Measurements from ENCODE around the gene ZNF532.

The ZNF532 gene

DNA sequence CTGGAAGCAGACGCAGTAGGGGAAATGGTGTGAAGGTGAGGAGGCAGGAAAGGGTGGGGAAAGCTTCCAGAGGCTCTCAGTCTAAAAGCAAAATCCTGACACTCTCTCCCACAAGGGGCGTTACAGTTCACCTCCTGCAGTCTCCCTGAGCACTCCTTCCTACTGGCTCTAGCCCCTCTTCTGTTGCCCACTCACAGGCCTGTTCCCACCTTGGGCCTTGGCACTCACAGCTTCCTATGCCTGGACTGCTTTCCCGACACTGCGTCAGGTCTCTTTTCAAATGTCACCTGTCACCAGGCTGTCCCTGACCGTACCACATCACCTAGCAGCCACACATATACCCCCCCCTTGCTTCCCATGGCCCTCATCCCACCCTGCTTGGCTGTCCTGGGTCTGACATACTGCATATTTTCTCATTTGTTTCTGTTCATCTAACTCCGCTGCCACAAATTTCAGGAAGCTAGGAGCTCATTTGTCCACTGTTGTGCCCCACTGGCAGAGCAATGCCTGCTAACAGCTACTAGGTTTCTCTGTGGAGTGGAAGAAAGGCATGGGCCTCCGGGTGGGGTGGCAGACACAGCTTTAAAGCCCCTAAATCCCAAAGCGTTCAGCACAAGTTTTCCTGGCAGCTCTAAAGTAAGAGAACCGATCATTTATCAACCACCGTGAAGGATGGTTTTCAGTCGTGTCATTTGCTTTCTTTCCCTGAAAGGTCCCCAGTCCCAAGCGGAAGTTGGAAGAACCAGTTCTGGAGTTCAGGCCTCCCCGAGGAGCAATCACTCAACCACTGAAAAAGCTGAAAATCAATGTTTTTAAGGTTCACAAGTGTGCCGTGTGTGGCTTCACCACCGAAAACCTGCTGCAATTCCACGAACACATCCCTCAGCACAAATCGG is 118.8 kb downstream of the ZNF532 start:
- DNase-seq: no peak

DNA sequence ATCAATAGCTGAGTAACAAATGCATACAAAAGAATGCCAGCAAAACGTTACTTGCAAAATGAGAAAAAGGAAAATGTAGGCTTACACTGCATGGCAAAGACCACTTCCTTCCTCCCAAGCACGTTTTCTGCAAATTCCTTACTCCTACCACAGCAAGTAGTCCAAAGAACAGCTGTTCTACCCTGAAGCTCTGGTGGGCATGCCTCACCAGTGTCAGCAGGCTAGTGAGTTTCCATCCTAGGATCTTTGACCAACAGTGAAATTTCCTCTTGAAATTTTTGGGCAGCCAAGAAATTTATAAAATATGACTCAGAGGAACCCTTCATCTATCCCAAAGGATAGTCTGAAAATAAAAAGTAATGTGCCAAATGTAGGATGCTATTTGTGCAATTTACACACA is 123.9 kb downstream of the ZNF532 start:
- no peak for DNase-seq

DNA sequence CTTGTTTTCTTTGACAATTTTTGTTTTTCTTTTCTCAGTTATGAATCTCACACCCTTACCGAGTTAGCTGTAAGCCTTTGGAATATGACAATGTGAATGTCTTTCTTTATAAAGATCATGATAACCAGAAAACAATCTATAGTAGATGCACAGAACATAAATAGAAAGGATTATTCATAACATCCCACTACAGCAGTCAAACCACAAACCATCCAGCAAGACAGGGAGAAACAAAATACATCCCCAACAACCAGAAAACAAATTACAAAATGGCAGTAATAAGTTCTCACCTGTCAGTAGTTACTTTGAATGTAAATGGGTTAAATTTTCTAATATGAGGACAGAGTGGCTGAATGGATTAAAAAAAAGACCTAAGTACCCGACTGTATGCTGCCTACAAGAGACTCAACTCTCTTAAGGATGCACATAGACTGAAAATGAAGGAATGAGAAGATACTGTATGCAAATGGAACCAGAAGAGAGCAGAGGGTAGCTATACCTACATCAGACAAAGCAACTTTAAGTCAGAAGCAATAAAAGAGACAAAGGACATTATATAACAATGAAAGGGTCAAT is 124.6 kb downstream of the ZNF532 start:
- DNase-seq: no peak

DNA sequence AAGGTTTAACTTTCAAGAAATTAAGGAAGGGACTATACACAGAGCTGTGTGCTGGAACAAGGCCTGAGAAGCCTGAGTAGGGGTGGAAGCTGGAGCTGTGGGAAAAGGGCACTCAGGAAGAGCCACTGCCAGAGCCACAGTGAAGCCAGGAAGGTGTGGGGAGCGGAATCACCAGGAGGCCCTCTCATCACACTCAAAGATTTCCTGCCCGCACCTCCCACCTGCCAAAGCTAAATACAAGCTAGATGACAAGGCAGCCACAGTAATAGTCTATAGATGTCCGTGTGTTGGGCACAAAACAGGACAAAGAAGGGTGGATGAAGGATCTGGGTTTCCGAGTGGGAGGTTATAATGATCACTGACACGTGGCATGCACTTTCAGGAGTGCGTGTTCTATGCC is 126.0 kb downstream of the ZNF532 start:
- no peak for DNase-seq

DNA sequence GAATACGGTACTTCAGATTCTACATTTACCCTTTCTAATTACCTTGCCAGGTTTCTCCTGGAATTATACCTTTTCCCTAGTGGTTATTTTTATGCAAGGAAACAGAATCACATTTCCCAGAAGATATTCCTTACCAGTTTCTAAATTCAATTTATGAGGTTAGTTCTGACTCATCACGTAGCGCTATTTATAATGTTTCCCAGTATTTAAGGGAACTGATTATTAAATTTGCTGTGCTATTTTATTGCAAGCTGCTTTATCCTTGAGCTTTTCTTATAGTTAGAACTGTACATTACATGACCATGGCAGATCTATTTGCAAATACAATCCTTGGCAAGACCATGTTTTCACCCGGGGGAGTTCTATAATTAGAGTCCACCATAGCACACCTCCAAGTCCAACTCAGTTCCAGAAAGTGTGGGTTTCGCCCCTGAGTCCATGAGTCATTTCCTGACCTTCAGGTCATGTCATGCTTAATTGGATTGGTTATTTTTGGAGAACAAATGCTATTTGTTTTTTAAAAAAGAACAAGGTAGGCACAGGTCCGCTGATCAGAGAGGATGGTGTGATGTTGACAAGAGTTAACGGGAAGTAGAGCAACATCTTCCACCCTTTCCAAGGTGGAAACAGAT is 126.6 kb downstream of the ZNF532 start:
- DNase-seq: peak; percentile 33

DNA sequence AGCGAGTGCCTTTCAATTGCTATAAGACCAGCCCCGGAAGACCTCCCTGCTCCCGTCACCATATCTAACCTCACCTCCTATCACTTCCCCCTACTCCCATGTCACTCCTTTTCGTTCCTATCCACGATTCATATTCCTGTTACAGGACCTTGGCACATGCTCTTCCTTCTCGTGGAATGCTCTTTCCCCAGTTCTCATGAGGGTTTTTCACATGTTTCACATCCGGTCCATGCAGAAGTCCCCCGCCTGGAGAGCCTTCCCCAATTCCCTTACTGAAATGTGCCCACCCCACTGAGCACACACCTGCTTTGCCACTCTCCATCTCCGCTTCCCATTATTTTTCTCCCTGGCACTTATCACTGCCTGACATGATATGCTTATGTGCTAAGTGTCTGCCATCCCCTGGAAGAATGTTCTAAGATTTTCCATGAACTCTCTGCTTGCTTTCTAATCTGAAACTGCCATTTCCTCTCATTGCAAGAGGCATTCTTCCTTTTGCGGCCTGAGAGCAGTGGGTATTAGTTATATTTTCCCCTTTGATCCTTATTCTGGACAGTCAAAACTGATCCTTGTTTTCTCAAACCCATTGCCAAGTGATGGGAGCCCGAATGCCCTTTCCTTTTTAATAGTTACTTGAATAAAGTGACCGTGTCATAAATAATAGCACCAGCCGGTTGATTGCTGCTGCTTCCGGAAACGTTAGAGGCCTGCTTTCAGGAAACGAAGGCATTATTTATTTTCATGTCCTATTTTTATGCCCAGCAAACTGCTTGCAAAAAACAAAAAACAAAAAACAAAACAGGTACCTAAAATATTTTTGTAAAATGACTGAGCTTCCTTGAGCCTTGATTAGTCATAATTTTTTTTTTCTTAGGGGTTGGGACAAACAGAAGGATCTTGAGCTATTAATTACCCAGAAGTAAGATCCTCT is 127.9 kb downstream of the ZNF532 start:
- no peak for DNase-seq

DNA sequence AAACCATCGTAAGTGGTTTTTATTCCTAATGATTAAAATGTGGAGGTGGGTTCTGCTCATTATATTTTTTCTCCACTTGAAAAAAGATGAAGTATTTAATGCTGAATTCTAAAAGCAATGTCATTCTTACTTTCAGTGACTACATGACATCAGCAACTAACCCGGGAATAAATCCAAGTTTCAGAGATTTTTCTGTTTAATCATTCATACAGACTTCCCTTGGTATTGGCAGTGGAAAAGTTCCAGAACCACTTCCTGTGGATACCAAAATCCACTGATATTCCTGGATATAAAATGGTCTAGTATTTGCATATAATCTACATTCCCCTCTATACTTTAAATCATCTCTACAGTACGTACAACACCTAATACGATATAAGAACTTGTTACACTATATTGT is 128.6 kb downstream of the ZNF532 start:
- DNase-seq: no peak

DNA sequence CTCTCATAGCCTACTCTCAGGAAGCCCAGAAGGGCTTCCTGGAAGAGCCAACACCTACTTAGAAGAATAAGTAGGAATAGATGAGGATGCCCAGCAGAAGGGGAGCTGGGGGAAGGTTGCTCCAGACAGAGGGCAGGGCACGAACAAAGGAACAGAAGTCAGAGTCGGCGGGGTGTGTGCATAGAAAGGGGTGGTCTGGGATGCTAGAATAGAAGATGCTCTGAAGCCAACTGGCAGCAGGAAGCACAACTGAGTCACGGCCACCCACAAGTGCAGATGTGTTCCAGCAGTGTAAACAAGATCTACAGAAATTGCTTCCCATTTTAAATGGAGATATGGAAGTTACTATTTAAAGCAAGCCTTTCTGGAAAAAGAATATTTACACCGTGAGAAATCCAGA is 131.0 kb downstream of the ZNF532 start:
- DNase-seq: no peak

DNA sequence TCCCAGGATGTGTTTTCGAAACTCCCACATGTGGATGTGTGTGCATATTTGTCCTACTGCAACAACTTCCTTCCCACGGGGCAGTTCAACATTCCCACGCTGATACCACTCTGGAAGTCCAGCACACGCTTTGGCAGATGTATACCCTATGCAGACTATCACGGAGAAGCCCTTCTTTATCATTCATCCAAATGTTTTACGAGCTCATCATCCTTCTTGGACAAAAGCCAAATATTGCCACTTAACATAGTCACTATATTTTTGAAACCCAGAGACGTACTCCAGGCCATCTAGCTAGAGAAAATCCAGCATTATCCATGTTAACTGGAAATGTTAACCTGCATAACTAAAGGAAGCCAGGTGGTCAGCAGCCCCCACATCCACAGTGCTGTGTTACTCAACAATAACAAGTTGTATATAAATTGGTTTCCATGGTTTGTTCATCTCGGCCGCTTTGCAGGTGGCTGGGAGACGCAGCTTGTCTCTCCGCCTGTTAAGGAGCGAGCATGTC is 131.5 kb downstream of the ZNF532 start:
- DNase-seq: peak; percentile 30

DNA sequence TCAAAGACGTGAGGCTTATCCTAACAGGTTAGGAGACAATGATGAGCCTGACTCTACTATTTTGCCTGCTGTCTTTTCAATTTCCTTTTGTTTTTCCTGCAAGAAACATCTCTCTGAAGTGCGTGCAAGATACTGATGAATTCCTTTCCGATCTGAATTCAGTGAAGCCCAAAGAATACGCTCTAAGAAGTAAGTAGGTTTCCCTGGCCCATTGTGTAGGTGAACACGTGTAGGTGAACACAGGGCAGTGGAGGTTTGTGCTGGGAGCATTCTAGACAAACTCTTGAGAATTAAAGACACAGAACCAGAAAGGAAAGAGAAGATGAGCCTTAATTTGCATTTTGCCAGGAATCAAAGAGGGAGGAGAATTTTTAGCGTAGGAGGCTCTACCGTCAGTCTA is 132.0 kb downstream of the ZNF532 start:
- DNase-seq: no peak

DNA sequence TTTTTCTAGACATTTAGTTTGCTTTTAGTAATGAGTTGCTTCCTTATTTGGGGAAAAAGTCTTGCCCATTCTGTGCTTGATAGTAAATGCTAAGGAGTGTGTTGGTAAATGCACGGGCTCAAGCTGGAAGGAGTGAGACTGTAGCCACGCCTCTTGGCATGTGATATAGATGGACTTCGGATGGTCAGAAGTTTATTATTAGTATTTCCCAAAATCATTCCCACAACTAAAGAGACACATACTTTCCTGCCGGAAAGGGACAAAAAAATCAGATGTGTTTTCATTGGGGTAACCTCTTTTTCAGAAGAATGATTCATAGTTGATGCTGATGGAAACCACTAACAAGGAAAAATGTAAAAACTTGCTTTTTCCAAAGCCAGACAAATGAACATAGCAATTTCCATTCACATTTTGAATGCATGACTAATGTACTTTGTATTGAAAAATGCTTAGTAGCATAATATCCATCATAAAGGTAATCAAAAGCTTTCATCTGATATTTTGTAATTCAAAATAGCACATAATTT is 133.2 kb downstream of the ZNF532 start:
- DNase-seq: no peak

DNA sequence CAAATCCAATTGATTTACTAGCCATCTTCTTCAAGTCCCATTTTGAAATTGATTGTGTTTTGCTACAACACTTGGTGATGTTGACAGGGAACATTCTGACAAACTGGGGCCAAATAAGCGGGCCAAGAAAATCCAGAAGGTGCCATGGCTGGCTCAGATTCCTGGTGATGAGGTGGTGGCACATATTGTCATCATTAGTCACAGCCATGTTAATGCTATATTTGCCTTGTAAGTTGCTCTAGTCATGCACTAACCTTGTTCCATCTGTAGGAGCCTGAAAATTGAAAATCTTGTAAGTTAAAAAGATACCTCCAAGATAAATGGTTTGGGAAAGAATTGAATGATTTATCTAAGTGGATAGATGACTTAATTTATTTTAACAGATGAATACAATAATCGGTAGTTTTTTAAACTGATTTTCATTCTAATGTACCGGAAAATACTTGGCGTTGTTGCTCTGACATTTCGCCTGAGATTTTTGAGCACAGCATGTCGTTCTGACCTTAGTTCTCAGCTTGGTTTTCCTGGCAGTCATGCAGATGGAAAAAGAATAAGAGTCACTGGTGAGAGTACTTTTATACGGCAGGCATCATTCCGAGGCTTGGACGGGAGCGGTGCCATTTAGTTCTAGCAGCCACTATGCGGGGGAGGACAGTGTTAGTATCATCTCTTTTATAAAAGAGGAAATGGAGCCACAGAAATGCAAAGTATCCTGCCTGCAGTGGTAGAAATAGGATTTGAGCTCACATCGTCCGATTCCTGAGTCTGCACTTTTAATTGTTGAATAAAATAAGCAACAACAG is 133.9 kb downstream of the ZNF532 start:
- no peak for DNase-seq

DNA sequence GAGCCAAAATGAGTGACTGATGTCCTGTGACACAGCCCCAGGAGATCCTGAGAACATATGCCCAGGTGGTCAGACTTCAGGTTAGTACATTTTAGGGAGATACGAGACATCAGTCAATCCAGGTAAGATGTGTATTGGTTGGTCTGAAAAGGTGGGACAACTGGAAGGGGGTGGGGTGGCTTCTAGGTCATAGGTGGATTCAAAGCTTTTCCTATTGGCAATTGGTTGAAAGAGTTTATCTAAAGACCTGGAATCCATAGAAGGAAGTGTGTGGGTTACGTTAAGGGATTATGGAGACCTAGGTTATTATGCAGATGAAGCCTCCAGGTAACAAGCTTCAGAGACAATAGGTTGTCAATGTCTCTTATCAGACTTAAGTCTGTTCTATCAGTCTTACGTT is 136.5 kb downstream of the ZNF532 start:
- no peak for DNase-seq

DNA sequence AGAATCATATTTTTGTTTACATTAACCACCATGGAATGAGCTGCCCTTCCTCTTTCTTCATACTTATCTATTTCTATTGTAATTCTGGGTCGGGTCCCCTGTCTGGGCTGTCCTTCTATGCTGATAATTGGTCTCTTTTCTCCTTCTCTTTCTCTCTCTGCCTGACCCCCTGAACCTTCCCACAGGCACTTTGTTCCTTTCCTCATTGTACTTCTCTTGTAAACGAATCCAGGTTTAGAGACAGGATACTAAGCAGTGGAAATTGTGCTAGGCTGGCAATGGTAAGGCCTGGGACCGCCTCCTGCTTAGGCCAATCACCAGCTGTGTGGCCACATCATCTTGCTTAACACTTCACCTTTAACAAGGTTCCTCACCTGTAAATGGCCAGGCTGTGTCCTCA is 137.0 kb downstream of the ZNF532 start:
- DNase-seq: no peak

DNA sequence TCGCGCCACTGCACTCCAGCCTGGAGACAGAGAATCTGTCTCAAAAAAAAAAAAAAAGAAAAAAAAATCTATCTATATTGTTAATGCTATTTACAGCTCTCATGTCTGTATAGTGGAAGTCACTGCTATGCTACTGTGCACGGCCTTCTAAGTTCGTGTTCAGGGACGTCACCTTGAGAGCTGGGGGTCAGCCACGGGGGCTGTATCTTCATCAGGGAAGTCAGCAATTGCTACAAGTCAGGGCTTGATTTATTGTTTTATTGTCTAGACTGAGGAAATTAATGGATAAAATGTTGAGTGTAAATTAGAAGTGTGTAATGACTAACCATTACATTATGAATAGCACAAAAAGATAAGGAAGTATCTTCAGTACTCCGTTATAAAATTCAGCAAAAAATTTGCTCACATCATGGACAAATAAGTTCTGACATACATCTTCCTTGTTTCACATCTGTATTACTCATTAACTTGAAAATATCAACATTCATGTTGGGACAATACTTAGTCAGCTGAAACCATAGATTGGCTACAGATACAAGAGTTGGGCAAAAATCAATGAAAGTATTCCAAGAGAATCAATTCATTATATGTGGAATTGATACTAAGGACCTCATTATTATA is 138.4 kb downstream of the ZNF532 start:
- no peak for DNase-seq

DNA sequence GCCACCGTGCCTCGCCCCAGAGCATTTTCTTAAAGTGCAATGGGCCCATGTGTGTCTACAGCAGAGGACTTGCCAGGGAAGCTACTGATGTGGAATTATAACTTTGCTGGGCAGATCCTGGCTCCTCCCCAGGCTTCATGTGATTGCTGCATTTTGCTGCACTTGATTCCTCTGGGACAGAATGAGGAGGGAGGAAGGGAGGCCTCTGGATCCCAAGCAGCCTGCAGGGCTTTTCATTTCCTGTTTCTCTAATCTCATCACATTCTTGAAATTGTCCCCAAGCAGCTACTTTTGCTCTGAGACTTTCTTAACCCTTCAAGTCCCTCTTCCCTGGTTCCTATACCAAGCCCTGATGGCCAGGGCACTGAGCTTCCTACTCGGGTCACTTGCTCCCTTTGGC is 140.6 kb downstream of the ZNF532 start:
- DNase-seq: no peak

DNA sequence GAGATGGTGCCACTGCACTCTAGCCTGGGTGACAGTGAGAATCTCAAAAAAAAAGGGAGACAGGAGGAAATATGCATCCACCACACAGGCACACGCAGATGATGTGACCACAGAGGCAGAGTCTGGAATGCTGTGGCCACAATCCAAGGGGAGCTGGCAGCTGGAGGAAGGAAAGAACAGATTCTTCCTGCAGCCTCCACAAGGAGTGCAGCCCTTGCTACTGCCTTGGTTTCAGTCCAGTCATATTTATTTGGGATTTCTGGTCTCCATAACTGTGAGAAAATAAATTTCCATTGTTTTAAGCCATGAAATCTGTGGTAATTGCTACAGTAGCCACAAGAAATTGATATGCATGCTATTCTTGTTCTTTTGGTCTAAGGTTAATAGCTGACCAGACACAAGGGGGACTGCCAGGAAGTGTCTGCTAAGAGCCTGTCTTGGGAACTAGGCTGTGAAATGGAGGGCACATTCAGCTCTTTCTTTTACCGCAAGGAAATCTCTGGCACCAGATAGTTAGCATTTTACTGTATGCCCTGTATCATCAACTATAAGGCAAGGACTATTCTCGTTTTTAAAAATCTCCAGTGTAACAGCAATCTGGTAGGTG is 141.9 kb downstream of the ZNF532 start:
- DNase-seq: no peak

DNA sequence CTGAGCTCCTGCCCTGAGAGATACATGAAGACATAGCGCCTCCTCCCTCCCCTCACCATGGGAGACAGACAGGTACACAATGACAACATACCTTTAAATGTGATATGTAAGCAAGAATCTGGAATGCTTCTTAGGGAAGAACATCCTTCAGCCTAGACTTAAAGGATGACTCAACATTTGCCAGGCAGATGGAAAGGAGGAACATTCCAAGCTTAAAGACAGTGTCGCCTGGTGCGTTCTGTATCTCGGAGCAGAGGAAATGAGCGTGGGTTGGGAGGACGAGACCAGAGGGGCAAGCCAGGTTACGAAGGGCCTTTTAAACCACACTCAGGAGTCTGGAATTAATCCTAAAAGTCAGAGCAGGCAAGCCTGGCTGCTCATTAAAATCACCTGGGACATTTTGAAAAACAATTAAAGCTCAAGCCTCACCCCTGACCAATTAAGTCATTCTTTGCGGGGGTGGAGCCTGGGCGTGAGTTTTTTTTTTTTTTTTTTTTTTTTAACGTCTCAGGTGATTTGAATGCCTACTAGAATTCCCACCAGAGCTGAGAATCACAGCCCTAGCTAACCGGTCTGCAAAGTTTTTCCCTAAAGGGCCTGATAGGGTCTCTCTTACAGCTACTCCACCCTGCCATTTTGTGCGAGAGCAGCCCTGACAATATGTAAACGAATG is 143.8 kb downstream of the ZNF532 start:
- DNase-seq: peak; percentile 43

DNA sequence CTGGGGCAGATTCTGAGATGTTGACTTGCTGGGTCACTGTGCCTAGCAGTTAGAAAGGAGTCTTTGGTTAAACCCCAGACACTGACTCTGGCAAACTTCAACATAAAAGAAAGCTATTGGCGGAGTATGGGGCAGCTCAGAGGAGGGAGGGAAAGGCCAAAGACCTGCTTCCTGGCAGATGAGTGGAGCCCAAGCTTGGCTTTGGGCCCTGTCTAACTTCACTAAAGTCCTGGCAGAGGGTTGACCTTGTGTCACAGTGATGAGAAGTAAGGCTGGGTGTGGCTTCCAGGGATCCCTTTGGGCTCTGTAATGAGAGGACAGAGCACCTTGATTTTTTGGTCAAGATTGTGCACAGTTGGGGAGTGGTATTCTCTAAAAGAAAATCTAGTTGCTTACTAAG is 145.2 kb downstream of the ZNF532 start:
- no peak for DNase-seq

DNA sequence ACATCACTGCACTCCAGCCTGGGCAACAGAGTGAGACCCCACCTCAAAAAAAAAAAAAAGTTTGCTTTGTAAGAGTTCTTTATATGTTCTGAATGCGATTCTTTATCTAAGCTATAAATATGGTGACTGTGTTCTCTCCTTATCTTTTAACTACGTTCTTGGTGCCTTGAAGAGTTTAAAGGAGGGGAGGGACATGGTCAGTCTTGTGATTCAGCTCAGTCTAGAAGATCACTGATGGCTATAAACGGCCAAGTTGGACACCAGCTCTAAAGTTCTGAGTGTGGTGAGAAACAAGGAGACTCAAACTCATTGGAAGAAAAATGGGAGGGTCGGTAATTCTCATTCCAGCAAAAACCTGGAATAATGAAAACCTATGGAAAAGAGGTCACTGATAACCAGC is 146.6 kb downstream of the ZNF532 start:
- no peak for DNase-seq
